Activated CD4-positive, alpha-beta T cell treated with anti-CD3 and anti-CD28 coated beads, Interleukin-2, amount 10 ng/mL, durations not matched to agents 24 days and 14 days (primary cell): ENCODE data around the gene CALR. TPM values are rescaled to one million over a fixed set of nuclear protein-coding genes. Genes with fewer than 3 reads are reported as not detected.
A peak's percentile ranks its signal among the peaks of the same experiment; 100 is the strongest.
"Not testable (repeated sequence)": the region's sequence is repeated elsewhere in the genome, so short reads cannot be mapped to it uniquely, and the experiment has no call there.

ENCODE experiments used
- DNase-seq: peaks from one replicate; pipeline ENCODE4 v3.0.0; 2022
- H3K27ac Mint-ChIP-seq: one replicate; pipeline ENCODE4 v1.8.0; 2022; ENCODE audit warnings: mild to moderate bottlenecking, mixed read lengths
- H3K27me3 Mint-ChIP-seq: one replicate; pipeline ENCODE4 v1.8.0; 2022; ENCODE audit warnings: mixed read lengths
- H3K36me3 Mint-ChIP-seq: one replicate; pipeline ENCODE4 v1.8.0; 2022; ENCODE audit warnings: low read depth, mild to moderate bottlenecking, mixed read lengths
- H3K4me1 Mint-ChIP-seq: one replicate; pipeline ENCODE4 v1.8.0; 2021; ENCODE audit warnings: mixed read lengths
- H3K4me3 Mint-ChIP-seq: one replicate; pipeline ENCODE4 v1.8.0; 2022; ENCODE audit warnings: mild to moderate bottlenecking, moderate library complexity, mixed read lengths
- H3K9me3 Mint-ChIP-seq: one replicate; pipeline ENCODE4 v1.8.0; 2021; ENCODE audit warnings: mixed read lengths
- intact Hi-C: fragments of 100-400 bp; cut with micrococcal nuclease; formaldehyde crosslinking; loops from one replicate; pipeline ENCODE4 v1.15.1; 2023
- total RNA-seq: library from RNA; stranded (reverse); gene quantifications from 2 replicates; pipeline ENCODE4 v1.2.3, GENCODE V29; 2022

The CALR gene
- total RNA-seq, 1 donor from 2014 or later, result 994 TPM

DNA sequence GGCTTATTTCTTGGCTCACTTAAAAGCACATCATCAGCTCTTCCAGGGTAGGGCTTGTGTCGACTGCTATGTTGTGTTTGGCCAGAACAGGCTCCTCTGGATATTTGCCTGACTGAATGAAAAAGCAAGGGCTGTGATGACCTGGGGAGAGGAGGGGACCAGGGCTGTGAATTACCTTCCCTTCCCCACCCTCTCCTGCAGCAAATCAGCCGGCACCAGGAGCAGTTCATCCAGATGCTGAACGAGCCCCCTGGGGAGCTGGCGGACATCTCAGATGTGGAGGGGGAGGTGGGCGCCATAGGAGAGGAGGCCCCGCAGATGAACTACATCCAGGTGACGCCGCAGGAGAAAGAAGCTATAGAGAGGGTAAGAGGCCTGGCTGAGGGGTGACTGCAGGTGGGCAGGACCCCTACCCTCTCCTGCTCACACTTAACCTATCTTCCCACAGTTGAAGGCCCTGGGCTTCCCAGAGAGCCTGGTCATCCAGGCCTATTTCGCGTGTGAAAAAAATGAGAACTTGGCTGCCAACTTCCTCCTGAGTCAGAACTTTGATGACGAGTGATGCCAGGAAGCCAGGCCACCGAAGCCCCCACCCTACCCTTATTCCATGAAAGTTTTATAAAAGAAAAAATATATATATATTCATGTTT, 14.2 kb downstream of the CALR start:
- Mint-ChIP-seq H3K27ac (peak overlapping the region; percentile 25), H3K9me3 (no peaks in the 10 kb centered on the region), H3K4me3 (no peak overlapping the region), H3K4me1 (peaks cover 29% of the 10 kb centered on the region), H3K36me3 (peaks cover 64% of the 10 kb centered on the region), H3K27me3 (no peaks in the 10 kb centered on the region)
- DNase-seq, result no peak
- intact Hi-C loops, result no loop called here

DNA sequence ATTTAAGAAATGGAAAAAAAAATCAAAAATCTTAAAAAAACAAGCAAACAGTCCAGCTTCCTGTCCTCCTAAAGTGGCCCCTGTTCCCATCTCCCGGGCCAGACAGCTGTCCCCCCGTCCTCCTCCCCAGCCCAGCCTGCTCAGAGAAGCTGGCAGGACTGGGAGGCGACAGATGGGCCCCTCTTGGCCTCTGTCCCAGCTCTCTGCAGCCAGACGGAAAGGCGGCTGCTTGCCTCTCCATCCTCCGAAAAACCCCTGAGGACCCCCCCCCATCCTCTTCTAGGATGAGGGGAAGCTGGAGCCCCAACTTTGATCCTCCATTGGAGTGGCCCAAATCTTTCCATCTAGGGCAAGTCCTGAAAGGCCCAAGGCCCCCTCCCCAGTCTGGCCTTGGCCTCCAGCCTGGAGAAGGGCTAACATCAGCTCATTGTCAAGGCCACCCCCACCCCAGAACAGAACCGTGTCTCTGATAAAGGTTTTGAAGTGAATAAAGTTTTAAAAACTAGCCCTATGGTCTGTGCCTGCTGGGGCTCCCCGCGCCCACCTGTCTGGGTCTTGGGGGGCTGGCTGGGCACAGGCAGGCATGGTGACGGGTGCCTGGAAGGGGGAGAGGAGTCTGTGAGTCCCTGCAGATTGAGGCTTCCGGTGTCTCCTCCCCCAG, 14.9 kb downstream of the CALR start:
- no peak overlapping the region for H3K27ac Mint-ChIP-seq
- H3K9me3 Mint-ChIP-seq, result no peaks in the 10 kb centered on the region
- H3K27me3 Mint-ChIP-seq, result no peaks in the 10 kb centered on the region
- no peak overlapping the region for H3K4me3 Mint-ChIP-seq
- peaks cover 57% of the 10 kb centered on the region for H3K36me3 Mint-ChIP-seq
- H3K4me1 Mint-ChIP-seq, result peaks cover 26% of the 10 kb centered on the region
- intact Hi-C loops, result no loop called here
- no peak for DNase-seq

DNA sequence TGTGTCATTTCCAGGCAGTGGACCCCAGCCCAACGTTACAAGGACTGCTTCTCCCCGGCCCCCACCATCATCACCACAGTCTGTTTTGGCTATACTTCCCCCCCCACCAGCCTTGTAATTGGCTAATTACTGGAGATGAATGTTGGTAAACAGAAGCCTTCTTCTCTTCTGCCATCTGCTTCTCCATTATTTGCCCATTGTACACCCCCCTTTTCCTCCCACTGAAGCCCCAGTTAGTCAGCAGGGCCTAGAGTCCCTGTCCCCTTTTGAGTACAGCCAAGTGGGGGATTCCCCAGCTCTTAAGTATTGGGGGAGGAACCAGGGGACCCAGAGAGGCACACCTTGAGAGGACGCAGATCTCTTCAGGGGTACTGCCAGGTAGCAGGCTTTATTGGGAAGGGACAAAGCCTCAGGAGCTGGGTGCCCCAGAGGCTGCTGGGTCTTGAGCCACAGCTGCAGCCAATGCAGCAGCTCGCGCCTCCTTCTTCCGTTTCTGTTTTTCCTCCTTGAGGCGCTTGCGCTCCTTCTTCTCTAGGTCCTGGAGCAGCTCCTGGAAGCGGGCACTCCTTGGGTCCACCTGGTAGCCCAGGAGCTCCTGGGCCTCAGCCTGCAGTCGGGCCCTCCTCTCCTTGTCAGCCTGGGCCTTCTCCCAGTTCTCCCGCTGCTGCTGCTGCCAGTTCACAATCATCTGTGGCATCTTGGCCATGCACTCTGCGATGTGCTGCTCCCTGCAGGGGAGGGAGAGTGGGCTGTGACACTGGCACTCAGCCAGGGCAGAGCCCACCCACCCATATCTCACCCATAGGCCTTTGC, 15.6 kb downstream of the CALR start:
- Mint-ChIP-seq H3K4me1 (peaks cover 26% of the 10 kb centered on the region), H3K36me3 (peaks cover 52% of the 10 kb centered on the region), H3K4me3 (peak overlapping the region; percentile 49), H3K27ac (peak overlapping the region; percentile 82), H3K27me3 (no peaks in the 10 kb centered on the region), H3K9me3 (no peaks in the 10 kb centered on the region)
- DNase-seq, result peak; percentile 57
- intact Hi-C loops, result no loop called here

DNA sequence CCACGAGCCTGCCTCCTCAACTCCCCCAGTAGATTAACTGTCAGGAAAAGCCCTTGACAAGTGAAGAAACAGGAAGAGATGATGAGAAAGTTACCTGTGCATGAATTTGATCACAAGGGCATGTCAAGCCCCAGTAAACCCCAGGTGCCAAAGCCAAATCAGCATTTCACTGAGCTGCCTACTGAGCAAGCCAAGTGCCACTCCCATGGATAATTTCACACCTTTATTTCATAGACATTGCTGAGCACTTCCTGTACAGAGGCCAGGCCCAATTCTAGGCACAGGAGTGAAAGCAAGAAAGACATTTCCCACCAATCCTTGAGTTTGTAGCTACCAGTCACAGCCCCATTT, 16.2 kb downstream of the CALR start:
- H3K27me3 Mint-ChIP-seq, result no peaks in the 10 kb centered on the region
- H3K27ac Mint-ChIP-seq, result peak overlapping the region; percentile 82
- peaks cover 49% of the 10 kb centered on the region for H3K36me3 Mint-ChIP-seq
- peaks cover 26% of the 10 kb centered on the region for H3K4me1 Mint-ChIP-seq
- H3K4me3 Mint-ChIP-seq, result peak overlapping the region; percentile 49
- no peaks in the 10 kb centered on the region for H3K9me3 Mint-ChIP-seq
- intact Hi-C loops, result no loop called here
- no peak for DNase-seq

- DNase-seq, H3K27me3 Mint-ChIP-seq, H3K9me3 Mint-ChIP-seq, intact Hi-C loops: not testable (repeated sequence)
- Mint-ChIP-seq H3K4me1 (peaks cover 26% of the 10 kb centered on the region), H3K36me3 (peaks cover 41% of the 10 kb centered on the region), H3K4me3 (peak overlapping the region; percentile 75), H3K27ac (peak overlapping the region; percentile 70)
These were observed 17.2 kb downstream of the CALR start for GRCh38 chr19:12955575-12955974.

DNA sequence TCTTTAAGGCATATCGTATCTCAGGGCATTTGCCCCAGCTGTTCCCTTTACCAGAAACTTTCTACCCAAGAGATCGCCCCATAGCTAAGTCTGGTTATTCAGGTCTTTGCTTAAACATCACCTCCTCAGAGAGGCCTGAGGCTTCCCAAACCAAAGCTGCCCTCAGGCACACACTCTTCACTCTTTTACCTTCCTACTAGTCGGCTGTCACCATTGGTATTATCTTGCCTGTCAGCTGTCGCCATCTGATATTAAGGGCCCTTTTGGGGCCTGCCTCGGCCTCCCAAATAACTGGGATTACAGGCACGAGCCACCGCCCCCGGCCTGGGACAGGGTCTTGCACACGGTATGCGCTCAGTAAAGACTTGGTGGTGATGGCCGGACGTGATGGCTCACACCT, 17.6 kb downstream of the CALR start:
- Mint-ChIP-seq H3K9me3 (no peaks in the 10 kb centered on the region), H3K4me1 (peaks cover 26% of the 10 kb centered on the region), H3K36me3 (peaks cover 37% of the 10 kb centered on the region), H3K4me3 (peak overlapping the region; percentile 75), H3K27me3 (peaks cover 1% of the 10 kb centered on the region), H3K27ac (peak overlapping the region; percentile 56)
- intact Hi-C loops, result loop anchor here (2.0 kb wide), 1 partner anchor 65 kb away; the partner anchor contains the start of gene GCDH
- no peak for DNase-seq

GRCh38 chr19:12956446-12957388, 18.3 kb downstream of the CALR start, which contains the start of gene GADD45GIP1:
Gene GADD45GIP1, minus strand, starts transcription at chr19:12957223. Its CDS starts 11 bp downstream, at chr19:12957212.
- peaks cover 31% of the 10 kb centered on the region for H3K36me3 Mint-ChIP-seq
- peaks cover 25% of the 10 kb centered on the region for H3K4me1 Mint-ChIP-seq
- peak within 1 kb of the TSS; percentile 75 for H3K4me3 Mint-ChIP-seq
- H3K27ac Mint-ChIP-seq, result peak within 1 kb of the TSS; percentile 95
- peak; percentile 96 for DNase-seq
- intact Hi-C loops, result loop anchor here (2.0 kb wide), 1 partner anchor 66 kb away; the partner anchor contains the start of gene GCDH
- H3K27me3 Mint-ChIP-seq, result peaks cover 1% of the 10 kb centered on the region
- H3K9me3 Mint-ChIP-seq, result no peaks in the 10 kb centered on the region

DNA sequence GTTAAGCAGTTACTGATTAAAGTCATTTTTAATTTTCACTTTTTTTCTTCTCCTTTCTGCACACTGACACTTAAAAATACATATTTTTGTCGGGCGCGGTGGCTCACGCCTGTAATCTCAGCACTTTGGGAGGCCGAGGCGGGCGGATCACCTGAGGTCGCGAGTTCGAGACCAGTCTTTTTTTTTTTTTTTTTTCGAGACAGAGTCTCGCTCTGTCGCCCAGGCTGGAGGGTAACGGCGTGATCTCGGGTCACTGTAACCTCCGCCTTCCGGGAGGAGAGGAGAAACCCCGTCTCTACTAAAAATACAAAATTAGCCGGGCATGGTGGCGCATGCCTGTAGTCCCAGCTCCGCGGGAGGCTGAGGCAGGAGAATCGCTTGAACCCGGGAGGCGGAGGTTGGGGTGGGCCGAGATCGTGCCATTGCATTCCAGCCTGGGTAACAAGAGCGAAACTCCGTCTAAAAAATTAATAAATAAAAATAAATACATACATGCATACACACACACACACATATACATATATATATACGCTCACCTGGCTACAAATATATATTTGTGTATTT, 19.1 kb downstream of the CALR start:
- not testable (repeated sequence) for H3K9me3 Mint-ChIP-seq, H3K27me3 Mint-ChIP-seq, DNase-seq
- H3K27ac Mint-ChIP-seq, result peak overlapping the region; percentile 95
- intact Hi-C loops, result loop anchor here (2.0 kb wide), 1 partner anchor 67 kb away; the partner anchor contains the start of gene GCDH
- peaks cover 26% of the 10 kb centered on the region for H3K36me3 Mint-ChIP-seq
- H3K4me1 Mint-ChIP-seq, result peaks cover 23% of the 10 kb centered on the region
- H3K4me3 Mint-ChIP-seq, result peak overlapping the region; percentile 75

DNA sequence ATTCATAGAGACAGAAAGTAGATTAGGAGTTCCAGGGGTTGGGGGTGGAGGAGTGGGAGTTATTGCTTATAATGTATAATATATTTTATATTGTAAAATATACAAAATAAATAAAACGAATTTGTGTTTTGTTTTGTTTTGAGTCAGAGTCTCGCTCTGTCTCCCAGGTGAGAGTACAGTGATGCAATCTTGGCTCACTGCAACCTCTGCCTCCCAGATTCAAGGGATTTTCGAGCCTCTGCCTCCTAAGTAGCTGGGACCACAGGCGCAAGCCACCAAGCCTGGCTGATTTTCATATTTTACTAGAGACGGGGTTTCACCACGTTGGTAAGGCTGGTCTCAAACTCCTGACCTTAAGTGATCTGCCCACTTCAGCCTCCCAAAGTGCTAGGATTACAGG, 21.1 kb downstream of the CALR start:
- H3K27me3 Mint-ChIP-seq, result peaks cover 3% of the 10 kb centered on the region
- H3K4me3 Mint-ChIP-seq, result no peak overlapping the region
- peaks cover 9% of the 10 kb centered on the region for H3K36me3 Mint-ChIP-seq
- H3K9me3 Mint-ChIP-seq, result no peaks in the 10 kb centered on the region
- intact Hi-C loops, result no loop called here
- peaks cover 16% of the 10 kb centered on the region for H3K4me1 Mint-ChIP-seq
- no peak for DNase-seq
- no peak overlapping the region for H3K27ac Mint-ChIP-seq

DNA sequence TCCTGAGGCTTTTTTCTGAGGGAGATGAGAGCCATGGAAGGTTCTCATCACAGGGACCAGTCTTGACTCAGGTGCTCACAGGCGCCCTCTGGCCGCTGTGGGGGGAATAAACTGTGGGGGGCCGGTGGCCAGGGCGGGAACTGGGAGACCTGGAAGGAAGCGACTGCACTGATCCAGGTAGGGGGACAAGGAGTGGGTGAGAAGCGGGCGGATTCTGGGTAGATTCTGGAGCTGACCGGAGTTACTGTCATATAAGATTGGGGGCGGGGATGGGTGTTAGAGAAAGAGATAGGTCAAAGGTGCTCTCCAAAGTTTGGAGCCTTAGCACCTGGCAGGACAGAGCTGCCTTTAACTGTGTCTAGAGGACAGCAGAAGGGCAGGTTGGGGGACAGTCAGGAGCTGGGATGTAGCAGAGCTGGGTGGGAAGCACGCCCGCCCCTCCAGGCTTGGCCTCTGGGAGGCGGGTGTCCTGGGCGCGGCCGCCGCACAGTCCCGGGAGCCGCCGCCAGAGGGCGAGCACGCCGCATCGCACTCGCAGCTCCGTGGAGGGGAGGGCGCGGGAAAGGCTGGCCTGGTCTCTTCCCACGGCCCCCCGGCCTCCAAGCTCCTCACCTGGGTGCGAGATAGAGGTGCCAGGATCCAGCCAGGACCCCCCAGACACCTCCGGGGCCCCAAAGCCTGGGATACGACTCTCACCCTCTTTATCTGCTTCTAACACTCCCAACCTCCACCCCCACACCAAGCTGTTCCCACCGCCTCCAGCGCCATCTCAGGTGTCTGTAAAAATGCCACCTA, 26.8 kb downstream of the CALR start:
- intact Hi-C loops, result loop anchor here (1.0 kb wide), 1 partner anchor 80 kb away; no protein-coding TSS in a partner anchor
- H3K36me3 Mint-ChIP-seq, result no peaks in the 10 kb centered on the region
- H3K4me1 Mint-ChIP-seq, result peaks cover 10% of the 10 kb centered on the region
- peak overlapping the region; percentile 94 for H3K4me3 Mint-ChIP-seq
- peaks cover 2% of the 10 kb centered on the region for H3K27me3 Mint-ChIP-seq
- peak overlapping the region; percentile 84 for H3K27ac Mint-ChIP-seq
- peak; percentile 95 for DNase-seq
- no peaks in the 10 kb centered on the region for H3K9me3 Mint-ChIP-seq

GRCh38 chr19:12965812-12966135, 27.4 kb downstream of the CALR start:
- no peak for DNase-seq
- H3K27me3 Mint-ChIP-seq, result peaks cover 3% of the 10 kb centered on the region
- no peaks in the 10 kb centered on the region for H3K36me3 Mint-ChIP-seq
- peaks cover 11% of the 10 kb centered on the region for H3K4me1 Mint-ChIP-seq
- H3K9me3 Mint-ChIP-seq, result no peaks in the 10 kb centered on the region
- no peak overlapping the region for H3K27ac Mint-ChIP-seq
- peak overlapping the region; percentile 72 for H3K4me3 Mint-ChIP-seq
- intact Hi-C loops, result loop anchor here (1.0 kb wide), 1 partner anchor 80 kb away; no protein-coding TSS in a partner anchor

DNA sequence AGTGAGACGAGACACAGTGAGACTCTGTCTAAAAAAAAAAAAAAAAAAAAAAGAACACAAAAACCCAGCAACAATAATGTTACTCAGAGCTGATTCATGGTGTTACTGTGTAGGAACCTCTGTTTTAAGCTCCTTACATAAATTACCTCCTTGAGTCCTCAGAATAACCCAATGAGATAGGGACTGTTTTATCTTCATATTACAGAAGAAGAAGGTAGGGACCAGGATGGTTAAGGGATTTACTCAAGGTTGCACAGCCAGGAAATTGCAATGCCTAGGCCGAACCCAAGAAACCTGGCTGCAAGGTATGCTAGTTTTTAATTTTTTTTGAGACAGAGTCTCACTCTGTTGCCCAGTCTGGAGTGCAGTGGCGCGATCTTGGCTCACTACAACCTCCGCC, 29.5 kb downstream of the CALR start:
- Mint-ChIP-seq H3K36me3 (no peaks in the 10 kb centered on the region), H3K27me3 (peaks cover 3% of the 10 kb centered on the region), H3K27ac (no peak overlapping the region), H3K9me3 (no peaks in the 10 kb centered on the region), H3K4me1 (peaks cover 11% of the 10 kb centered on the region), H3K4me3 (no peak overlapping the region)
- no peak for DNase-seq
- intact Hi-C loops, result no loop called here
